Effector CD8-positive, alpha-beta T cell (primary cell): ENCODE measurements around the gene ZNF235.
"Not testable (repeated sequence)": the region's sequence is repeated elsewhere in the genome, so short reads cannot be mapped to it uniquely, and the experiment has no call there.

Experiments
- DNase-seq: peaks from one replicate; lab custom pipeline; 2025; lab: John Stamatoyannopoulos, UW
- total RNA-seq, 4 experiments: gene quantifications; one replicate each; lab custom pipeline; 2026; lab: John Stamatoyannopoulos, UW

Gene ZNF235
- 21.8 to 31.7 (median 24.0) reads per million in 4 experiments for total RNA-seq

DNA sequence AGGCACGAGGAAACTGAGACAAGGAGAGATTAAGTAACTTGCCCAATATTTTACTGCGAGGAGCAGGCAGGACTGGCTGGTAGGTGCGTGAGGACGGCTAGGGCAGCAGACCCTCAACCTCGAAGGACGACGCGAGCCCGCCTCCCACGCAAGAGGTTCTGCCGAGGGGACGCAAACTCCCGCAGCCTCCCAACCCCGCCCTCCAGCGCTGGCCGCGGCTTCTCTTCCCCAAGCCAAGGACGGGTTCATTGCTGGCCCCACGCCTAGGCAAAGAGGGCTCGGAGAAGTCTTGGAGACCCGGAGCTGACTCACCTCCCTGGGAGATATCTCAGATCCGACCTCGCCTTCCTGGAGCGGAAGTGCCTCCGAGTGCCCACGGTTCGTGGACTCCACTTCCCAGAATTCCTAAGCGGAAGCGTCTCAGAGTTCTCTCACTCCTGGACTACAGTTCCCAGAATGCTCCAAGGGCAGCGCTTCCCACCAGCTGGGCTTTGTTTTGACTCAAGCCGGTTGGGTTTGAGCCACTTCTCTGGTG, at the start of gene ZNF235:
Gene ZNF235 (minus strand): TSS at position 367 of the 535 bp plus-strand sequence. CDS start 1,621 bp downstream, outside the sequence.
- DNase-seq = peak; percentile 51

- DNase-seq = no peak
These were observed 41.7 kb upstream of the ZNF235 start for GRCh38 chr19:44346556-44346955.

GRCh38 chr19:44345959-44346358, 41.1 kb upstream of the ZNF235 start:
- no peak for DNase-seq

DNA sequence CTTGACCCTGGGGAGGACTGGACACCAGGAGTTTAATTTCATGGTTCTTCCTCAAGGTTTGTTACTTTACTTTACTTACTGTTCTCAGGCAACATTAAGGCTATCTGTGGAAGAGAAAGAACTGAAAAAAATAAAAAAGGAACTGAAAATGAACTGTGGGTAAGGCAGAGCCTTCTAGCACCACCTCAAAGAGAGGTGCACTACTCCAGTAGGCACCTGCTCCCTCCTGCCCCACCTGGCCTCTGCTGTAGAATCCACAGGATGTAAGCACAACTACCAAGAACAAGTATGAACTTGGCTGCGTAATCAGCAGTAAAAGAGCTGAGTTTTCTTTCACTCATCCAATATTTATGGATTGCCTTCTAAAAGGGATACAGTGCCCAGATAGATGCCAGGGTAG, 39.4 kb upstream of the ZNF235 start:
- DNase-seq = no peak

- no peak for DNase-seq
These were observed 37.0 kb upstream of the ZNF235 start for GRCh38 chr19:44341794-44342193.

DNA sequence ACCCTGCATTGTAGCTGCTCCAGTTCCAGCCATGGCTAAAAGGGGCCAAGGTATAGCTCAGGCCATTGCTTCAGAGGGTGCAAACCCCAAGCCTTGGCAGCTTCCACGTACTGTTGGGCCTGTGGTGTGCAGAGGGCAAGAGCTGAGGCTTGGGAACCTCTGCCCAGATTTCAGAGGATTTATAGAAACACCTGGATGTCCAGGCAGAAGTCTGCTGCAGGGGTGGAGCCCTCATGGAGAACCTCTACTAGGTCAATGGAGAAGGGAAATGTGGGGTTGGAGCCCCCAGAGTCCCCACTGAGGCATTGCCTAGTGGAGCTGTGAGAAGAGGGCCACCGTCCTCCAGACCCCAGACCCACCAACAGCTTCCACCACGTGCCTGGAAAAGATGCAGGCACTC, 29.8 kb upstream of the ZNF235 start:
- not testable (repeated sequence) for DNase-seq

GRCh38 chr19:44332145-44332544, 27.3 kb upstream of the ZNF235 start:
- DNase-seq = no peak

DNA sequence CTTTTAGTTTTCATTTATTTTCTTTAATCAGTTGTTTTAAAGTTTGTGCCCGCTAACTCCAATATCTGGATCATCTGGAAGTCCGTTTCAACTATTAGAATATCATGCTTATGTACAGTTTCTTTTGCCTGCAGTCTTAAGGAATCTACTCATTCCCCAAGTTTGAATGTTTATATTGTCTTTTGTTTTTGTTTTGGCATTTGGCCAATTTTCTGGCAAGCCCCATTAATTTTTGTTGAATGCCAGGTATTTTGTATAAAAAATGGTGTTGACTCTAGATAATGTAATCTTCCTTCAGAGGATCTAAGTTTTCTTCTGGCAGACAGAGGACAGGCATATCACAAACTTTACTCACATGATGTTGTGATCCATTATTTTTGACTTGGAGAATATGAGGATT, 11.1 kb upstream of the ZNF235 start:
- no peak for DNase-seq

DNA sequence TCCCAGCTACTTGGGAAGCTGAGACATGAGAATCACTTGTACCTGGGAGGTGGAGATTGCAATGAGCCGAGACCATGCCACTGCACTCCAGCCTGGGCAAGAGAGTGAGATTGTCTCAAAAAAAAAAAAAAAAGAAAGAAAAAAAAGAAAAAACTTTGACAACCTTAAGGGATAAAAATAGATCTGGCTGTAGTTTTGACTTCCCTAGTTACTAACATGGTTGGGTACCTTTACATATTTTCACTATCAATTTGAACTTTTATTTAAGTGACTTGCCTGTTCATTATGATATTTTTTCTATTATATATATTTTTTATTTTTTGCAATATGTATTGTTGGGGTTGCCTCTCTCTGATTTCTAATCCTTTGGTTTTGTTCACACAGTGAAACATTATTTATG, 8.4 kb upstream of the ZNF235 start:
- no peak for DNase-seq

DNA sequence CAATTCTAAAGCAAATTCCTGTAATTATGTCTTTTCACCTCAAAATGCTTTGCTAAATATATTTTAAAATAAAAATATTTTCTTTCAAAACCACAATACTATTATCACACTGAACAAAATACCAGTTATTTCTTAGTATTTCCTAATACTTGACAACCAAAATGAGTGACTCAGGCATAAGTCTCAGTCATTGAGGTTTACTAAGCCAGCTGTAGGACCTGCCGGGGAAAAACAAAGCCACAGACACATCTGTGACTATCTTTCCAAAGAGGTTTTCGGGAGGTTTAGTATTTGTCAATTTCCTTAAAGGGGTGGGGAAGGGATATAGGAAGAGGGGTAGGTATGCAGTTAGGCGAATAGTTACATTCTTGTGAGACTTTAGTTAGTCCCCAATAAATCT, 3.2 kb upstream of the ZNF235 start:
- DNase-seq = no peak

DNA sequence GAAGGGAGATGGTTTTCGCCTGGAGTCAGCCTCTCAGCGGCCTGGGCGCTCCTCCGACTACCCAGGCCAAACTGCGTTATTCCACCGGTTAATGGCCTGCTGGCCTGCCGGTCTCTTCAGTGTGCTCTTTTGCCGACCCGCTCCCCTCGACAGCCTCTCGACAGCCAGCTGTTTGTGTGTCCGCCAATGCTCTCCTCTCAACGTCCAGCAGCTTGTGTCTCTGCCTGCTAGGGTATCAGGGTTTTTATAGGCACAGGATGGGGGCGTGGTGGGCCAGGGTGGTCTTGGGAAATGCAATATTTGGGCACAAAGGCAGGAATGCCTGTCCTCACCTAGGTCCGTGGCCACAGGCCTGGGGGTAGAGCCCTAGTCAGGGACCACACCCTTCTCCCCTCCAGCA, 1.5 kb upstream of the ZNF235 start:
- DNase-seq = no peak

DNA sequence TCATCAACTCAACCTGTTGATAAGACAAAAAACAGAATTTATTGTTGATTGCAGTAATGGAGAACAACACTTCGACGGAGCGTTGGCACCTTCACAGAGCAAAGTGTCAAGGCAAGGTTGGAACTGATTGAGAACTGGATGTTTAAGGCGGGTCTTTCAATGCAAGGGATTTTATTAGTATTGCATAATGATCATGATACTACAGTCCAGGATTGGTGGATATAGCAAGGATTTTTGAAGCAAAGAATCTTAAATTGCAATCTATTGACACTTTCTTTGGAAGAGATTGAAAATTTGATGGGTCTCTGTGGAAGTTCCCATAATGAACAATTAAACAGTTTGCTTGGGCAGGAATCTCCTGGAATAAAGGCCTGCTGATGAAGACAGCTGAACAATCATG, 632 bp upstream of the ZNF235 start:
- DNase-seq = no peak

DNA sequence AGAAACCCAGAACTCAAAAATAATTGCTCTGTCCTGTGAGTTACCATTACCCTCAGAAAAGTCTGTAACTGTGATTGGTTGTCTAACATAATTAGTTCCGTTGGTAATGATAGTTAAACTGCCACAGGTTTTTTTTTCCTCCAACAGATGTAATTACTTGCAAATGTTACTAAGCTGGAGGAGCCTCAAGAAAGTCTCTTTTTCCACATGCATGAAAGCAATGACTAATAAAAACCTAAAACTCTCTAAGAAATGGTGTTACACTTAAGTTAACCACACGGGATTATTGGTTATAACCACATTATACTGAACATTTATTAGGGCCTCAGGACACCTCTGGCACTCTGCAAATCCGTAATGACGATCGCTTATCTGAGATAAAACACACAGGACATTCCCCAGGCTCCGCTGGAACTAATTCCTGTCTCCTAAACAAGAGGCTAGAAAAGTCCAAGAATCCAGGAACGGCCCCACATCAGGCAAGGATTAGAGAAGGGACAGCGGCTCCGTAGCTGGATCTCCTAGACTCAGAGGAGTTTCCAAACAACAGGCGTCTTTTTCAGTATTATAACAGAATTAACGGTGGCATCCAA, 753 bp downstream of the ZNF235 start:
- DNase-seq = no peak

DNA sequence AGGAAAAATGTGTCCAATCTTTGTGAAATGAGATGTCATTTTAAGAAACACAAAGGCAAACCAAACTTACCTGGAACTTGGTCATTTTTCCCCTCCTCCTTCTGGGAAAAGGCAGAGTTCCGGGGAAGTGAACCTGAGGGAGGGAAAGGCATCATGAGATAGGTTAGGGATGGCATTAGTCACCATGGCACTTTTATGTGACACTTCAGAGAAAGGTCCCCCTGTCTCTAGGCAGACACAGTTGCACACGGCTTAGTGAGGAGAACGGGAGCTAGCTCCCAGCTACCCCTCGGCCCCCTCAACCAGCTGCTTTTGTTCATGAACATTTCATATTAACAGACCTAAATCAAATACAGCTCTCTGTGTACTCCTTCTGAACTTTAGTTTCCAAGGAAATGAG, 1.5 kb downstream of the ZNF235 start:
- no peak for DNase-seq

DNA sequence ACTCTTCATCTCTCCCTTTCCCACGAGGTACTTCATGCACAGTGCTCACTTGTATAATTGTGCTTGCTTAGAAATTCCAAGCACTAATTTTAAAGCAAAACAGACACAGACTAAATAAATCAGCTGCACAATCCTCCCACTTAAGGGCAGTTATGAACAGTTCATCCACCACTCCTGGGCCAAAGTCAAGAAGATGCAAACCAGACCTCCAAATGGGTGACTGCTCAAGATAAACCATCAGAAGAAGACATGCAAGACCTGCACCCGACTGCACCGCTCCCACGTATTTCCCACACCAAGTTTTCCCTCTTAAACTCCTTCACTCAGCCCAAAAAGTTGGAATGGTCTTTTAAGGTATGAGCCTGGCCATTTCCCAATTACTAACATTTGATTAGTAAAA, 19.9 kb downstream of the ZNF235 start:
- no peak for DNase-seq

DNA sequence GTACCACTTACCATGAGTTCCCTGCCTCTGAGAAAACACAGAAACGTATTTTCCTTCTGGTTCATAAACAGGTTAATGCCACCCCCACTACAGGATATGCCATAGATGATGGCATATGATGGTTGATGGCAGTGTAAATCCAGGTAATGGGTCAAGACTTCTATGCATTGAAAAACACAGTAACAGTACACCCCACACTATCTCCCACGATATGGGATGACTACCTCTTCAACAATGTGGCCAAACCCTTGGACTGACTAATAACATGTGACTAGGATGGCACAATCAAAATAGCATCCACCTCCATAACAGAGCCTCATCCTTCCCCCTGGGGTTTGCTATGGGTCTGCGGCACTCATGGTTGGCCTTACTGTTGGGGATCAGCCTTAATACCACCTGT, 22.0 kb downstream of the ZNF235 start:
- no peak for DNase-seq

DNA sequence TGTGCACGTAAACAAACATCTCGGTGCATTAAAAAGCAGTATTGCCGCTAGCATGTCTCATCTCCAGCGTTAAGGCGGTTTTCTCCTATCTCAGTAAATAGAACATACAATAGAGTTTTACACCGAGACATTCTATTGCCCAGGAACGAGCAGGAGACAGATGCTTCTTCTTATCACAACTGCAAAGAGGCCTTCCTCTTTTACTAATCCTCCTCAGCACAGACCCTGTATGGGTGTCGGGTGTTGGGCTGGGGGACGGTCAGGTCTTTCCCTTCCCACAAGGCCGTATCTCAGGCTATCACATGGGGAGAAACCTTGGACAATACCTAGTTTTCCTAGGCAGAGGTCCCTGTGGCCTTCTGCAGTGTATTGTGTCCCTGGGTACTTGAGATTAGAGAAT, 23.9 kb downstream of the ZNF235 start:
- DNase-seq = no peak

DNA sequence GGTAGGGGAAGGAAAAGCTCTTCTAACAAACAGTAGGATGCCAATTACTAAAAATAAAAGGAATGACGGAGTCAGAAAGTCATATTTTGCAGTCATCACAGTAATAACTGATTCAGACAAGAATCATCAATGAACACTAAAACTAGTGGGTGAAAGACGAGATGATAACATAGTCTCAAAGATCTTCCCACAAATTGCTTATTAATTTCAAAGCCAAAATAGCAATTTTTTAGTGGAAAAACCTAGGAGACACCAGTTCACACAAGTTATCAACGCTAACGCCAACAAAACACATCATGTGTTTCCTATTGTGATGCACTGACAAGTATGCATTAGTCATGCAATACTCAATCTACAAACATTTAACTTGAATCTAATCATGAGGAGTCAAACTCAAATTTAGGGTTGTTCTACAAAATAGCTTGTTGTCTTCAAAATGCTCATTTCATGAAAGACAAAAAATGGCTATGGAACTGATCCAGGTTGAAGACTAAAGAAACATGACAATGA, 26.6 kb downstream of the ZNF235 start:
- no peak for DNase-seq

- DNase-seq = no peak
These were observed 27.5 kb downstream of the ZNF235 start for GRCh38 chr19:44277331-44277730.

- DNase-seq = no peak
These were observed 44.0 kb downstream of the ZNF235 start for GRCh38 chr19:44260695-44261446.

DNA sequence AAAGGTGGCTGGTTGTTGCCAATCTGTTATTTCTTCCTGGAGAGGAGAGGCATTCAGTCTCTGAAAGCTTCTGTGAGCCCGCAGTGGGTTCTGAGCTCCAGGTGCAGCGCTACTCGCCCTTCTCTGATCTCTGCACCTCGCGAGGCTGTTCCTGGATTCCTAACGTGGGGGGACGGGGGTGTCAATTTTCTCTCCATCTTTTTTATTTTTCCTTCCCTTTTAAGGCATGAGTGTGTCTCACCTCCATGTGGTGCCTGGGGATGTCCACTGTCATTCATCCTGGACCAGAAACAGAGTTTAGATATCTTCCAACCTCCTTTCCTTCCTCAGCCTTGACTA, 44.5 kb downstream of the ZNF235 start:
- no peak for DNase-seq

DNA sequence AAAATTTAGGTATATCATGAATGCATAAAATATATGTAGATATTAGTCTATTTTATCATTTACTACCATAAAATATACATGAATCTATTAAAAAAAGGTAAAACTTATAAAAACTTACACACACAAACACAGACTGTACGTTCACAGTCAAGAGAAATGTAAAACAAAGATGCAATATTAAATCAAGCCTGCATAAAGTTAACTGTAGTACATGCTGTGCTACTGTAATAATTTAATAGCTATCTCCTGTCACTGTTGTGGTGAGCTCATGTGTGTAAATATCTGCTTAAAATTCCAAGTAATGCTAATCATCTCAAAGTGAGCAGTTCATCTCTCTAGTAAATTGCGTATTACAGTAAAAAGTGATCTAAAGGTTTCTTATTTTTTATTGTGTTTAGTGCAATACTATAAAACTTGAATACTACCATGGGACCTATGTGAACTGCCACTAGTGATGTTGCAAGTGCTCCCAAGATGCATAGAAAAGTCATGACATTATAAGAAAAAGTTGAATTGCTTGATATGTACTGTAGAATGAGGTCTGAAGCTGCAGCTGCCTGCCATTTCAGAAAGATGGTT, 45.9 kb downstream of the ZNF235 start:
- no peak for DNase-seq

GRCh38 chr19:44258136-44258535, 46.7 kb downstream of the ZNF235 start:
- no peak for DNase-seq
